Neutrophil (primary cell): ENCODE data around the gene STAT5A.

Experiments
- H3K27ac ChIP-seq: fragments of 200-600 bp; sonication (generic); 2 replicates; pipeline ENCODE4 v1.5.1; 2016; ENCODE audit warnings: mild to moderate bottlenecking, moderate library complexity
- H3K27me3 ChIP-seq: fragments of 200-600 bp; sonication (generic); 2 replicates; pipeline ENCODE4 v1.6.0; 2016; ENCODE audit warnings: mild to moderate bottlenecking
- H3K36me3 ChIP-seq: fragments of 200-600 bp; sonication (generic); 2 replicates; pipeline ENCODE4 v1.5.1; 2017
- H3K4me1 ChIP-seq, 2 experiments: fragments of 200-600 bp in 1 of 2; sonication (generic) in 1 of 2; 1 replicate in 1 of 2; 2 replicates in 1 of 2; pipeline versions ENCODE4 v1.5.1 to v1.6.1; 2013 to 2016; ENCODE audit warnings: low read depth in 1 of 2, low read length in 1 of 2, mild to moderate bottlenecking in 1 of 2, moderate library complexity in 1 of 2; ENCODE audit not compliant: control insufficient read depth in 1 of 2, insufficient read depth in 1 of 2
- H3K4me3 ChIP-seq, 2 experiments: fragments of 200-600 bp in 1 of 2; sonication (generic) in 1 of 2; 1 replicate in 1 of 2; 2 replicates in 1 of 2; pipeline ENCODE4 v1.5.1; 2013 to 2016; ENCODE audit warnings: low read depth in 1 of 2, low read length in 1 of 2, mild to moderate bottlenecking in 1 of 2, moderate library complexity in 1 of 2
- H3K9me3 ChIP-seq: fragments of 200-600 bp; sonication (generic); 2 replicates; pipeline ENCODE4 v1.5.1; 2016
- CTCF ChIP-seq: fragments of 200-600 bp; sonication (generic); IDR thresholded peaks from 2 replicates; pipeline ENCODE4 v1.5.1; 2016; ENCODE audit warnings: antibody characterized with exemption

Gene STAT5A

GRCh38 chr17:42342242-42343008 is 54.1 kb downstream of the STAT5A start:
- TF ChIP-seq CTCF, result no peak
- Histone ChIP-seq H3K27ac (no peak overlapping the region), H3K36me3 (peaks cover 91% of the 10 kb centered on the region), H3K27me3 (no peaks in the 10 kb centered on the region), H3K9me3 (no peaks in the 10 kb centered on the region), H3K4me3 (no peak overlapping the region), H3K4me1 (peaks cover 0 to 4% of the 10 kb centered on the region in 2 experiments)

GRCh38 chr17:42345396-42346073 is 57.2 kb downstream of the STAT5A start:
- H3K9me3 ChIP-seq, result no peaks in the 10 kb centered on the region
- no peak overlapping the region for H3K4me3 ChIP-seq
- no peaks in the 10 kb centered on the region for H3K27me3 ChIP-seq
- H3K27ac ChIP-seq, result peak overlapping the region; percentile 39
- H3K4me1 ChIP-seq, result peaks cover 0 to 4% of the 10 kb centered on the region in 2 experiments
- H3K36me3 ChIP-seq, result peaks cover 76% of the 10 kb centered on the region
- no peak for TF ChIP-seq CTCF

- no peaks in the 10 kb centered on the region for H3K9me3 ChIP-seq
- peak overlapping the region; percentile 39 for H3K27ac ChIP-seq
- H3K4me3 ChIP-seq, result no peak overlapping the region
- H3K27me3 ChIP-seq, result no peaks in the 10 kb centered on the region
- peaks cover 0 to 4% of the 10 kb centered on the region in 2 experiments for H3K4me1 ChIP-seq
- peaks cover 67% of the 10 kb centered on the region for H3K36me3 ChIP-seq
- TF ChIP-seq CTCF, result no peak
Observed at GRCh38 chr17:42346481-42346880, 58.2 kb downstream of the STAT5A start.

DNA sequence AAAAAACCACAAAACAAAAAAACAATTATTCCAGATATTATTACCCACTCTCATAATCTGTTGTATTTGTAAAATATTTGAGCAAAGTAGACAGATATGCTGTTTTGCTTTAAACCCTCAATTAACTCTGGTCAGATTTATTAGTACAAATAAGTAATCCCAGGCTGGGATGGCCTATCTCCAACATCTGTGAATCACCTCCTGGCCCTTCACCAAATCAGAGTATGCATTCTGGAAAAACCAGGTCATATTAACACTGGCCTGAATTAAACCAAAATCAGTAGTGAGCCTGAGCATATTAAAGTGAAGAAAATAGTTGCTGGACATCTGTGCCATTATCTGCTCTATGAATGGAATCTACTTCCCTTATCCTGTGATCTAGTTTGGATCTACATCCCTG is 58.9 kb downstream of the STAT5A start:
- Histone ChIP-seq H3K36me3 (peaks cover 60% of the 10 kb centered on the region), H3K4me3 (no peak overlapping the region), H3K4me1 (peaks cover 0 to 4% of the 10 kb centered on the region in 2 experiments), H3K9me3 (no peaks in the 10 kb centered on the region), H3K27me3 (no peaks in the 10 kb centered on the region), H3K27ac (peak overlapping the region; percentile 50)
- no peak for TF ChIP-seq CTCF

- peaks cover 56% of the 10 kb centered on the region for H3K36me3 ChIP-seq
- peaks cover 0 to 4% of the 10 kb centered on the region in 2 experiments for H3K4me1 ChIP-seq
- H3K27ac ChIP-seq, result peak overlapping the region; percentile 50
- no peaks in the 10 kb centered on the region for H3K27me3 ChIP-seq
- no peak for TF ChIP-seq CTCF
- H3K9me3 ChIP-seq, result no peaks in the 10 kb centered on the region
- no peak overlapping the region for H3K4me3 ChIP-seq
Observed at GRCh38 chr17:42347606-42348005, 59.3 kb downstream of the STAT5A start.
